A549 (cell line): ENCODE results near the gene TSC22D2. TPM values are rescaled to one million over a fixed set of nuclear protein-coding genes. Genes with fewer than 3 reads are reported as not detected.

Experiments used
- ATAC-seq, 2 experiments: fragments of 200-7000 bp in 1 of 2; fragments of >200 bp in 1 of 2; cut with Nextera tagmentation in 1 of 2; cut with Tn5 transposase in 1 of 2; 3 replicates each; pipeline versions ENCODE4 v1.8.0 to v1.9.1; 2018 to 2020; ENCODE audit warnings: mild to moderate bottlenecking in 1 of 2, moderate library complexity in 1 of 2
- CTCF ChIA-PET: fragments of 300-600 bp; sonication (Branson Sonifier 250); formaldehyde crosslinking; extraction: SDS; loops from one replicate; lab custom pipeline; 2021; ENCODE audit warnings: antibody characterized with exemption, inconsistent platforms; lab: Yijun Ruan, JAX
- POLR2A ChIA-PET: fragments of 350-600 bp; formaldehyde crosslinking; extraction: SDS; loops from one replicate; lab custom pipeline; 2021; ENCODE audit warnings: antibody characterized with exemption, inconsistent platforms; lab: Yijun Ruan, JAX
- DNase-seq, 2 experiments: peaks; one replicate each; pipeline versions ENCODE4 v3.0.0 to v3.0.0-alpha.2; 2011 to 2016; ENCODE audit warnings: low read depth in 1 of 2, low spot score in 1 of 2
- FAIRE-seq: peaks from 2 replicates; lab custom pipeline; 2011; peaks lifted over from hg19 to GRCh38; lab: Jason Lieb, UNC
- H3K27ac ChIP-seq, 2 experiments: fragments of >200 bp; sonication (Bioruptor Twin); formaldehyde crosslinking; 3 replicates each; pipeline ENCODE4 v1.5.1; 2016 to 2017
- H3K4me1 ChIP-seq: fragments of >200 bp; sonication (Bioruptor Twin); formaldehyde crosslinking; 3 replicates; pipeline ENCODE4 v1.6.1; 2016
- H3K4me2 ChIP-seq: fragments of >200 bp; sonication (Bioruptor Twin); formaldehyde crosslinking; 3 replicates; pipeline ENCODE4 v1.6.1; 2016
- H3K4me3 ChIP-seq: fragments of >200 bp; sonication (Bioruptor Twin); formaldehyde crosslinking; 3 replicates; pipeline ENCODE4 v1.5.1; 2016
- H3K9me3 ChIP-seq: fragments of >200 bp; sonication (Bioruptor Twin); formaldehyde crosslinking; 3 replicates; pipeline ENCODE4 v1.6.1; 2016
- BCL3 ChIP-seq: fragments of >200 bp; sonication (Bioruptor Twin); formaldehyde crosslinking; IDR thresholded peaks from 3 replicates; pipeline ENCODE4 v1.6.1; 2016
- CBX2 ChIP-seq: fragments of 200-600 bp; sonication (generic); IDR thresholded peaks from 2 replicates; pipeline ENCODE4 v1.6.1; 2016; ENCODE audit warnings: low read depth, mild to moderate bottlenecking, borderline replicate concordance
- E2F6 ChIP-seq: IDR thresholded peaks from 2 replicates; pipeline ENCODE4 v1.6.1; 2012; ENCODE audit warnings: low read depth, borderline replicate concordance
- EHF ChIP-seq: fragments of 250-450 bp; sonication (Bioruptor Pico); IDR thresholded peaks from 2 replicates; pipeline ENCODE4 v1.5.0; 2020; ENCODE audit warnings: mild to moderate bottlenecking
- EP300 ChIP-seq, 2 experiments: fragments of >200 bp; sonication (Bioruptor Twin); formaldehyde crosslinking; IDR thresholded peaks; 2 replicates in 1 of 2; 3 replicates in 1 of 2; pipeline ENCODE4 v1.6.1; 2016 to 2017
- FOSL2 ChIP-seq, 2 experiments: fragments of 450-650 bp in 1 of 2; fragments of >200 bp in 1 of 2; sonication (Bioruptor Twin) in 1 of 2; formaldehyde crosslinking; IDR thresholded peaks; 2 replicates each; pipeline versions ENCODE4 v1.5.0 to v1.6.1; 2016 to 2020; ENCODE audit warnings: mild to moderate bottlenecking in 1 of 2, moderate library complexity in 1 of 2
- GATA3 ChIP-seq: IDR thresholded peaks from 2 replicates; pipeline ENCODE4 v1.6.1; 2012; ENCODE audit warnings: borderline replicate concordance
- HDAC2 ChIP-seq: fragments of 200-600 bp; sonication (generic); IDR thresholded peaks from 2 replicates; pipeline ENCODE4 v1.6.1; 2016
- HEYL ChIP-seq: fragments of 250-450 bp; sonication (Bioruptor Pico); IDR thresholded peaks from 2 replicates; pipeline ENCODE4 v1.8.0; 2021; ENCODE audit warnings: mild to moderate bottlenecking, moderate library complexity
- HMGXB4 ChIP-seq: fragments of 250-450 bp; sonication (Bioruptor Pico); IDR thresholded peaks from 2 replicates; pipeline ENCODE4 v1.5.0; 2021; ENCODE audit warnings: mild to moderate bottlenecking, moderate library complexity, borderline replicate concordance
- HOXB5 ChIP-seq: fragments of 250-450 bp; sonication (Bioruptor Pico); IDR thresholded peaks from 2 replicates; pipeline ENCODE4 v1.5.0; 2020; ENCODE audit warnings: mild to moderate bottlenecking, moderate library complexity
- KDM1A ChIP-seq: fragments of 200-600 bp; sonication (generic); IDR thresholded peaks from 2 replicates; pipeline ENCODE4 v1.6.1; 2016; ENCODE audit warnings: low read depth, mild to moderate bottlenecking
- MAFK ChIP-seq: fragments of 450-650 bp; IDR thresholded peaks from 2 replicates; pipeline ENCODE4 v1.6.1; 2014; ENCODE audit not compliant: partially characterized antibody
- MAX ChIP-seq: IDR thresholded peaks from 2 replicates; pipeline ENCODE4 v1.6.1; 2012
- MAZ ChIP-seq: fragments of 150-350 bp; IDR thresholded peaks from 2 replicates; pipeline ENCODE4 v1.6.1; 2014; ENCODE audit warnings: antibody characterized with exemption, low read depth, low read length, borderline replicate concordance
- MYC ChIP-seq: IDR thresholded peaks from 2 replicates; pipeline ENCODE4 v1.6.1; 2012; ENCODE audit warnings: mild to moderate bottlenecking, inconsistent platforms, low read length, improper control_type of control experiment, borderline replicate concordance
- NPAS2 ChIP-seq: fragments of 250-450 bp; sonication (Bioruptor Pico); IDR thresholded peaks from 2 replicates; pipeline ENCODE4 v1.8.0; 2022; ENCODE audit warnings: mild to moderate bottlenecking, moderate library complexity, borderline replicate concordance
- PBX3 ChIP-seq: IDR thresholded peaks from 2 replicates; pipeline ENCODE4 v1.6.1; 2012
- POLR2AphosphoS2 ChIP-seq: conservative IDR thresholded peaks from 2 replicates; pipeline ENCODE4 v1.6.1; 2012; ENCODE audit warnings: low read length, improper control_type of control experiment, inconsistent platforms
- RAD21 ChIP-seq, 2 experiments: fragments of >200 bp in 1 of 2; sonication (Bioruptor Twin) in 1 of 2; formaldehyde crosslinking in 1 of 2; IDR thresholded peaks in 1 of 2; conservative IDR thresholded peaks in 1 of 2; 2 replicates in 1 of 2; 3 replicates in 1 of 2; pipeline ENCODE4 v1.6.1; 2012 to 2018; ENCODE audit warnings: inconsistent platforms in 1 of 2
- RFX5 ChIP-seq: fragments of 450-650 bp; IDR thresholded peaks from 2 replicates; pipeline ENCODE4 v1.7.1; 2014; ENCODE audit warnings: antibody characterized with exemption, mild to moderate bottlenecking, moderate library complexity
- TFCP2L1 ChIP-seq: fragments of 250-450 bp; sonication (Bioruptor Pico); IDR thresholded peaks from 2 replicates; pipeline ENCODE4 v1.5.0; 2021; ENCODE audit warnings: mild to moderate bottlenecking
- TP53 ChIP-seq: fragments of 250-450 bp; sonication (Bioruptor Pico); IDR thresholded peaks from 2 replicates; pipeline ENCODE4 v1.5.0; 2021; ENCODE audit warnings: mild to moderate bottlenecking, moderate library complexity
- ZSCAN20 ChIP-seq: fragments of 250-450 bp; sonication (Bioruptor Pico); IDR thresholded peaks from 2 replicates; pipeline ENCODE4 v1.8.0; 2022; ENCODE audit warnings: mild to moderate bottlenecking, moderate library complexity
- WGBS: methylation state at CpG from one replicate; pipeline ENCODE4 v1.1.6; 2017; ENCODE audit errors: missing lambda C conversion rate; 5-methylcytosine and 5-hydroxymethylcytosine counted together
- polyA plus RNA-seq, 4 experiments: library from polyadenylated mRNA; depleted of rRNA in 3 of 4; stranded (reverse); fragments of >200 nt; fragmentation: RNase III in 1 of 4; extraction: RNeasy Plus Mini Kit Qiagen cat#74134 plus additional on column Dnase treatment in 1 of 4; gene quantifications; 2 replicates in 3 of 4; 3 replicates in 1 of 4; pipeline ENCODE4 v1.2.3, GENCODE V29; 2011 to 2017

Gene TSC22D2
- polyA plus RNA-seq, 2 of the 4 experiments (the other 2 are of a cell fraction): 8.8 to 13.9 TPM

GRCh38 chr3:150461399-150461798 is 53.3 kb downstream of the TSC22D2 start:
- POLR2A ChIA-PET: no interaction called here
- 48% methylated on average over 4 of the region's 4 CpGs for WGBS
- CTCF ChIA-PET: interaction anchor here (0.7 to 1.6 kb wide), 3 partner anchors 8 to 175 kb away, joined by 3 to 7 read pairs (median 5); no protein-coding TSS in a partner anchor
- Histone ChIP-seq H3K9me3 (no peaks in the 10 kb centered on the region), H3K4me3 (no peak overlapping the region), H3K4me2 (peak overlapping the region; percentile 24), H3K27ac (no peak overlapping the region), H3K4me1 (peaks cover 21% of the 10 kb centered on the region)
- TF ChIP-seq HOXB5 (CRISPR knock-in tag) (no peak), MYC (no peak), PBX3 (no peak), TP53 (CRISPR knock-in tag) (no peak), EHF (no peak), NPAS2 (CRISPR knock-in tag) (no peak), MAZ (no peak), ZSCAN20 (CRISPR knock-in tag) (no peak), MAX (no peak), BCL3 (no peak), HMGXB4 (CRISPR knock-in tag) (no peak), GATA3 (no peak), EP300 (IDR thresholded peaks at IDR 0.05) (no peak), KDM1A (no peak), TFCP2L1 (no peak), RAD21 (conservative IDR thresholded peaks at IDR 0.05 in 1 of 2, IDR thresholded peaks at IDR 0.05 in 1 of 2) (no peak), FOSL2 (IDR thresholded peaks at IDR 0.05) (no peak), FOSL2 (CRISPR knock-in tag; IDR thresholded peaks at IDR 0.05) (no peak), POLR2AphosphoS2 (no peak), HDAC2 (no peak), RFX5 (no peak)
- no peak for FAIRE-seq
- no peak for ATAC-seq
- no peak for DNase-seq

GRCh38 chr3:150462108-150462507 is 54.0 kb downstream of the TSC22D2 start:
- DNase-seq (no peak), FAIRE-seq (no peak), ATAC-seq (no peak; a peak in 2 of 6 replicates)
- 96% methylated on average over 1 of the region's 1 CpG for WGBS
- Histone ChIP-seq H3K4me2 (no peak overlapping the region), H3K4me3 (no peak overlapping the region), H3K4me1 (peaks cover 21% of the 10 kb centered on the region), H3K27ac (no peak overlapping the region), H3K9me3 (no peaks in the 10 kb centered on the region)
- POLR2A ChIA-PET: no interaction called here
- CTCF ChIA-PET: interaction anchor here (0.7 to 1.0 kb wide), 2 partner anchors 34 to 176 kb away, joined by 5 to 6 read pairs; no protein-coding TSS in a partner anchor
- TF ChIP-seq E2F6 (no peak), HEYL (CRISPR knock-in tag) (no peak), CBX2 (no peak), MAFK (peak; percentile 69)
